Stimulated activated naive CD8-positive, alpha-beta T cell treated with anti-CD3 and anti-CD28 coated beads, Interleukin-15, amount 100 ng/mL, for 72 hours (primary cell): ENCODE results near the gene NEDD4.

Experiments
- ATAC-seq: fragments of 150-1000 bp; cut with Tn5 transposase; 2 replicates; pipeline ENCODE4 v1.10.0; 2021; ENCODE audit warnings: mild to moderate bottlenecking, moderate library complexity
- DNase-seq, 2 donors: peaks; one replicate each; pipeline ENCODE4 v3.0.0; 2021 to 2022
- H3K27ac Mint-ChIP-seq, 2 donors: one replicate each; pipeline ENCODE4 v1.8.0; 2022; ENCODE audit warnings: mild to moderate bottlenecking in 2 of 2, mixed read lengths in 2 of 2, moderate library complexity in 2 of 2
- H3K27me3 Mint-ChIP-seq: one replicate; pipeline ENCODE4 v1.8.0; 2022; ENCODE audit warnings: mixed read lengths
- H3K4me1 Mint-ChIP-seq: one replicate; pipeline ENCODE4 v1.8.0; 2022; ENCODE audit warnings: mild to moderate bottlenecking, mixed read lengths
- H3K4me3 Mint-ChIP-seq, 2 donors: one replicate each; pipeline ENCODE4 v1.8.0; 2022; ENCODE audit warnings: mild to moderate bottlenecking in 2 of 2, mixed read lengths in 2 of 2, moderate library complexity in 1 of 2
- H3K9me3 Mint-ChIP-seq, 2 donors: one replicate each; pipeline ENCODE4 v1.8.0; 2022; ENCODE audit warnings: mixed read lengths in 2 of 2

NEDD4 gene

DNA sequence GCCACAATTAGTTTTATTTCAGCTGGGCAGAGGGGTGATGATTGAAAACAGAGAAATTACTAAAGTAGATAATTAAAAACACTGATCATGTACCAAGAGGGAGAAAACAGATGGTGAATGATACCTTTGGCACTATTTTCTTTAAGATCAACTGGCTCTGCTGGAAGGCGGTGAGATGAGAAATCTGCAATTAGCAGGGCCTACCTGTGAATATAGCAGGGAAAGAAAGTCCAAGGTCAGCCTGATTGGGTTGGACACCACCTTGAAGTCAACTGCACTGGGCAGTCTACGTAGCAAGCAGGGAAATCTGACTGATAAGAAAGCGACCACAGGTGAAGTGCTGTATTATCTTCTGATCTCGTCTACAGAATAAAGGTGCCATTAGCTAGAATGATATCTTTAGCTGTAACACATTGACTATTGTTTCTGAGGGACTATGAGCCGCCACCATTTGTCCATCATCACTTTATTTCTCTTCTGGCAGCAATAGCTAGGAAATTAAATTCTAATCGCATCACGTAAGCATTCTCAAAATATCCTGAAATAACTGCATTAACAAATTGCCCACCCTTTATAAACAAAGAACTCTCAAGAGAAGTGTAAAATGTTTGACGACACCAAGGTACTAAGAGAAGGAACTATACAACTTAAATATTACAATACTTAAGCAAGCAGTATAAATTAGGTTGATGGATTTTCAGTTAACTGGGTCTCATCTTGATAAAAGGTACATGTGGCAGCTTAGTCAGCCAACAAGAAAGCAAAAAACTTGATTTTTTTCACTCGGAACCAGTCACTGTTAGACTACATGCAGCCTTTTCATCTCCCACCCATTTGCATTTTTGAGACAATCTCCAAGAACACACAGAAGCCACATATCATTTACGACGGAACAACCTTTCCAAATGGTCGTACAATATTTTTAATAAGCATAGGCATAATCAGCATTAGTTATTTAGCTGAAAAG lies 1.3 kb downstream of the NEDD4 start:
- DNase-seq, result no peak
- ATAC-seq, result no peak
- H3K27ac Mint-ChIP-seq, result peak overlapping the region; percentile 20 to 77
- peaks cover 29% of the 10 kb centered on the region for H3K4me1 Mint-ChIP-seq
- H3K4me3 Mint-ChIP-seq, result peak overlapping the region; percentile 93 to 97
- no peaks in the 10 kb centered on the region for H3K9me3 Mint-ChIP-seq
- H3K27me3 Mint-ChIP-seq, result peaks cover 17% of the 10 kb centered on the region

DNA sequence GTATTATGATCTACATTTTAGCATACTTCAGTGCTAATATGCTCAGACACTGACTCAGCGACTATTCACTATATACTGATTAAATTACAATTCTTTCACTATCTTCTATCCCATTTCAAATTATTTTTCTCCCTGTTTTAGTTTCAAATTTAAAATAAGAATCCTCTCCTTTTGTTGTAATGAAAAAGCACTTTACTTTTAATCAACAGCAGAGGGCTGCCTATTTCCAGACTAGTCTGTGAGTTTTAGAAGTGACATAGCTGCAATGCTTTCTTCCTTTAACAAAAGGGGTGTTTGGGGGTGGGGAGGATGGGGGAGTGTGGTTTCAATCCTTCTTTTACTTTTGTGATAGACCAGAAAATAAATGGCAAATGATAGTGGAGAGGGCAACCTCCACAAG lies 2.4 kb downstream of the NEDD4 start:
- ATAC-seq (no peak), DNase-seq (no peak)
- H3K4me3 Mint-ChIP-seq, result no peak overlapping the region
- H3K27me3 Mint-ChIP-seq, result peaks cover 6% of the 10 kb centered on the region
- H3K9me3 Mint-ChIP-seq, result no peaks in the 10 kb centered on the region
- no peak overlapping the region for H3K27ac Mint-ChIP-seq
- H3K4me1 Mint-ChIP-seq, result peaks cover 24% of the 10 kb centered on the region

DNA sequence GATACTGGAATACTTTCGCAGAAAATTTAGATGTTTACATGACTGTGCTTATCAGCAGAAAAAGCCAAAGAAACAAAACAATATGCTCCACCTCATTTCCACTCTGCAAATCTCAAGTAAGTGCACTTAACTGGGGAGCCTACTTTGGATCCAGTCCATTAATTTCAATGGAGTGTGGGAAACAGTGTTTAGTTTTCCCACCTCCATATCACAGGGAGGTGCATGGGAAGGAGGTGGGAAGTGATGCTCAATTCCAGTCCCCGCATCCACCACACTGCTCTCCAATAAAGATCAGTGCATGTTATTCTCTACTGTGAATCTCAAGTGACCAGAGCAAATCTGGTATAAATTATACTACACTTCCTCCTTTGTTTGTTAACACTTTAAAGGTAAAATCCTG lies 2.9 kb downstream of the NEDD4 start:
- Mint-ChIP-seq H3K27me3 (peaks cover 1% of the 10 kb centered on the region), H3K4me3 (no peak overlapping the region), H3K27ac (no peak overlapping the region), H3K9me3 (no peaks in the 10 kb centered on the region), H3K4me1 (peaks cover 24% of the 10 kb centered on the region)
- ATAC-seq (no peak), DNase-seq (no peak)

DNA sequence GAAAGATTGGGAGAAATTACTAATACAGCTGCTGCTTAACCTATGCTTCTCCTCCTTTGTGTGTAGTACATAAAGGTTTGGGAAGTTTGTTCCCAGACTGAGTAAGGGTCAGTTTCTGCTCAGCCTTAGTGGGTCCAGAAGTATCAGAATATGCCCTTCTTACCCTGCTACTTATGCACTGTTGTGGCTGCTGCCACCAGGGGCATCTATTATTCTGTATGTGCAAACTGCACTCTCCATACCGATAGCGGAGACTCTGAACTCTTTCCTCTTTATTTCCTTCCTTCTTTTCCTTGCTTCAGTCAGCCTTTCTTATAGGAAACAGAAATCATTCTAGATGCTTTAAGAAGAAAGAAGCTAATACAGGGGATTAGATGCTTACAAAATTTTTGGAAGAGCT lies 4.0 kb downstream of the NEDD4 start:
- Mint-ChIP-seq H3K9me3 (no peaks in the 10 kb centered on the region), H3K4me3 (no peak overlapping the region)

DNA sequence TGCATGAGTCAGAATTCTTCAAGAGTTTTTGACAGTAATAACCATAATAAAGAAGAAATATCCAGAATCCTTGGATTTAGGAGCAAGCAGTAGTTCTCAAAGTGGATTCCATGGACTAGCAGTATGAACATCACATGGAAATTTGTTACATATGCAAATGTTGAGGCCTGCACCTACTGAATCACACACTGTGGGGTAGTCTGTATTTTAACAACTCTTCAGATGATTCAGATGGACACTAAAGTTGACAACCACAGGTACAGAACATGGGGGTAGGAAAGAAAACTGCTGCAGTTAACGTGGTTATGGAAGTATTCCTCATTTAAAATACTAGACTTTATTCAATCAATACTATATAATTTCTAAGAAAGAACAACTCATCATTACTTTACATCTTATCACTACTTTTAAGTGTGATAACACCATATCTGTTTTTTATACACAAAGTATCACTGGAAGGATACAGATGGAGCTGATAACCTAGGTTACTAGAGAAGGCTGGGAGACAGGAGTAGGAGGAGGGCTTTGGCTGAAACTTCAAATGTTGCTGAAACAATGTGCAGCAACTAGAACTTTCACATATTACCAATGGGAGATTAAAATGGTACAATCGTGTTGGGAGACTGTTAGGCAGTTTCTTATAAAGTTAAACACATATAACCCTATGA lies 11.7 kb downstream of the NEDD4 start:
- Mint-ChIP-seq H3K27ac (no peak overlapping the region), H3K9me3 (no peaks in the 10 kb centered on the region), H3K27me3 (no peaks in the 10 kb centered on the region), H3K4me1 (peaks cover 10% of the 10 kb centered on the region), H3K4me3 (no peak overlapping the region)
- ATAC-seq, result peak; percentile 74
- no peak for DNase-seq

More for the DNA sequence above, 4.0 kb downstream of the NEDD4 start:
- H3K27ac Mint-ChIP-seq, result no peak overlapping the region
- H3K27me3 Mint-ChIP-seq, result no peaks in the 10 kb centered on the region
- DNase-seq (no peak), ATAC-seq (no peak)
- H3K4me1 Mint-ChIP-seq, result peaks cover 24% of the 10 kb centered on the region

DNA sequence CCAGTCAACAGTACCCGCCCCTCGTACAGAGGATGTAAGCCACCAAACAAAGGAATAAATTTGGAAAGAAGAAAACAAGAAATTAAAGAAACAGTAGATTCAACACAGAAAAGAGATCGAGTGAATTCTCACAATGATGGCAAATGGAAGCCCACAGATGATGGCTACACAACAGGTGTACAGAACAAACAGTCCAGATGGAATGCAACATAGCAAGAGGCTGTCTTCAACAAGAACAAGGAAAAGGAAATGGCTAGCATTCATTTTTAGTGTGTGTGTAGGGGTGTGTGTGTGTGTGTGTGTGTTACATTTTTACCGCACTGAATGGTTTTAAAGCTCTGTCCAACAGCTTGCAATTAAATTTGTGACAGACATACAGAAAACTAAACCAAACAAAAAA lies 12.9 kb downstream of the NEDD4 start:
- DNase-seq, result no peak
- H3K9me3 Mint-ChIP-seq, result no peaks in the 10 kb centered on the region
- no peak for ATAC-seq
- peak overlapping the region in 1 of 2 donors; percentile 21 for H3K27ac Mint-ChIP-seq
- no peaks in the 10 kb centered on the region for H3K27me3 Mint-ChIP-seq
- peaks cover 10% of the 10 kb centered on the region for H3K4me1 Mint-ChIP-seq
- no peak overlapping the region for H3K4me3 Mint-ChIP-seq

DNA sequence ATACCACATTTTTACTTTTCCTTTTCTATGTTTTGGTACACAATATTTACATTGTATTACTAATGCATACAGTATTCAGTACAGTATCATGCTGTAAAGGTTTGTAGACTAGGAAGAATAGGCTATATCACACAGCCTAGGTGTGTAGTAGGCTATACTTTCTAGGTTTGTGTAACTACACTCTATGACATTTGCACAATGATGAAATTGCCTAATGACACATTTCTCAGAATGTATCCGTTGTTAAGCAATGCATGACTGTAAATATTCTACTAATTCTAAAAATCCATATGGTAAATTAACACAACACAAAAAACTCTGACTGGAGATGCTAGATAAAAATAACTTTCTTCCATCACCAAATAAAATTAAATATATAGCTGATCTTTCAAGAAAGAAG lies 16.2 kb downstream of the NEDD4 start:
- ATAC-seq (no peak), DNase-seq (no peak)
- Mint-ChIP-seq H3K27me3 (no peaks in the 10 kb centered on the region), H3K9me3 (peaks cover 0 to 10% of the 10 kb centered on the region in 2 donors), H3K4me1 (peaks cover 10% of the 10 kb centered on the region), H3K4me3 (no peak overlapping the region), H3K27ac (no peak overlapping the region)

DNA sequence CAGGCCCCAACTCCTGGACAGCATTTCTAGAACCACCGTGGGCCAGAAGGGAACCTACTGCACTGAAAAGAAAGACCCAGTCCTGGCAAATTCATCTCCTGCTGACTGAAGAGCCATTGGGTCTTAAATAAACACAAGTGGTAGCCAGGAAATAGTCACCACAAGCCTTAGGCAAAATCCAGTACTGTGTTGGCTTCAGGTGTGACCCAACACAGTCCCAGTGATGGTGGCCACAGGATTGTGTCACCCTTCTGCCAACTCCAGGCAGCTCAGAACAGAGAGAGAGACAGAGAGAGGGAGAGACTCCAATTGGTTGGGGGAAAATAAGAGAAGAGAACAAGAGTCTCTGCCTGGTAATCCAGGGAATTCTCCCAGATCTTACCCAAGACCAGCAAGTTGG lies 23.1 kb downstream of the NEDD4 start:
- Mint-ChIP-seq H3K4me3 (no peak overlapping the region), H3K4me1 (no peaks in the 10 kb centered on the region), H3K27me3 (no peaks in the 10 kb centered on the region), H3K27ac (no peak overlapping the region), H3K9me3 (peaks cover 0 to 10% of the 10 kb centered on the region in 2 donors)
- ATAC-seq, result no peak
- no peak for DNase-seq

DNA sequence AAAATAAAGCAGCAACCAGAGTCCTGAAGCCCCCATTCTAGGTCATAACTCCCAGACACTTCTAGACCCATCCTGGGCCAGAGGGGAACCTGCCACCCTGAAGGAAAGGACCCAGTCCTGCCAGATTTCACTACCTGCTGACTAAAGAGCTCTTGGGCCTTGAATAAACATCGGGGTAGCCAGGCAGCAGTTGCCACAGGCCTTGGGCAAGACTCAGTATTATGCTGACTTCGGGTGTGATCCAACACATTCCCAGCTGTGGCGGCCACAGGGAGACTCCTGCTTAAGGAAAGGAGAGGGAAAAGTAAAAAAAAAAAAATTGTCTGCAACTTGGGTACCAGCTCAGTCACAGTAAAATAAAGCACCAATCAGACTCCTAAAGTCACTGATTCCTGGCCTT lies 23.8 kb downstream of the NEDD4 start:
- no peaks in the 10 kb centered on the region for H3K27me3 Mint-ChIP-seq
- no peak for ATAC-seq
- no peak overlapping the region for H3K4me3 Mint-ChIP-seq
- no peak overlapping the region for H3K27ac Mint-ChIP-seq
- no peak for DNase-seq
- peaks cover 0 to 10% of the 10 kb centered on the region in 2 donors for H3K9me3 Mint-ChIP-seq
- H3K4me1 Mint-ChIP-seq, result no peaks in the 10 kb centered on the region

DNA sequence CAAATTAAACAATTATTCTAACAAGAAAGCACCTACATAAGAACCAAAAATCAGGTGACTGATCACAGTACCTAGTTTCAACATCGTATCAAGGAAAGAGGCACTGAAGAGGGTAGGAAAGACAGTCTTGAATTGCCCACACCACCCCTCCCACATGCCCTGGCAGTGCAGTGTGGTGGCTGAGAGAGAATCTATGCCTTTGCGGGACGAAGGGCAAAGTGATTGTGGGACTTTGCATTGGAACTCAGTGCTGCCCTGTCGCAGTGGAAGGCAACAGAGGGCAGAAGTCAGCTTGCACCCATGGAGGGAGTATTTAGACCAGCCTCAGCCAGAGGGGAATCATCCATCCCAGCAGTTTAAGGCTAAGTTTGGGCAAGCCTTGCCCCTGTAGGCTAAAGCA lies 24.5 kb downstream of the NEDD4 start:
- Mint-ChIP-seq H3K4me3 (no peak overlapping the region), H3K27ac (no peak overlapping the region), H3K9me3 (peaks cover 0 to 5% of the 10 kb centered on the region in 2 donors), H3K4me1 (no peaks in the 10 kb centered on the region), H3K27me3 (no peaks in the 10 kb centered on the region)
- DNase-seq, result no peak
- ATAC-seq, result no peak

DNA sequence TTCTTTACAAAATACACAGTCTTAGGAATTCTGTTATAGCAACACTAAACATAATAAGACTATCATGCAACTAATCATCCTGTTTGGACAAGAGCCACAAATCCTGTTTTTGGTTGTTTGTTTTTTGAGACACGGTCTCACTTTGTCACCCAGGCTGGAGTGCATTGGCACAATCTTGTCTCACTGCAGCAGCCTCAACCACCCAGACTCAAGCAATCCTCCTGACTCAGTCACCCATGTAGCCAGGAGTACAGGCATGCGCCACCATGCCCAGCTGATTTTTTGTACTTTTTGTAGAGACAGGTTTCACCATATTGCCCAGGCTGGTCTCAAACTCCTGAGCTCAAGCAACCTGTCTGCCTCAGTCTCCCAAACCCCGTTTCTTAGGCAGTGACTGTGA lies 28.3 kb downstream of the NEDD4 start:
- Mint-ChIP-seq H3K4me3 (no peak overlapping the region), H3K9me3 (no peaks in the 10 kb centered on the region), H3K4me1 (no peaks in the 10 kb centered on the region), H3K27ac (peak overlapping the region in 1 of 2 donors; percentile 43), H3K27me3 (no peaks in the 10 kb centered on the region)
- no peak for ATAC-seq
- DNase-seq, result no peak

DNA sequence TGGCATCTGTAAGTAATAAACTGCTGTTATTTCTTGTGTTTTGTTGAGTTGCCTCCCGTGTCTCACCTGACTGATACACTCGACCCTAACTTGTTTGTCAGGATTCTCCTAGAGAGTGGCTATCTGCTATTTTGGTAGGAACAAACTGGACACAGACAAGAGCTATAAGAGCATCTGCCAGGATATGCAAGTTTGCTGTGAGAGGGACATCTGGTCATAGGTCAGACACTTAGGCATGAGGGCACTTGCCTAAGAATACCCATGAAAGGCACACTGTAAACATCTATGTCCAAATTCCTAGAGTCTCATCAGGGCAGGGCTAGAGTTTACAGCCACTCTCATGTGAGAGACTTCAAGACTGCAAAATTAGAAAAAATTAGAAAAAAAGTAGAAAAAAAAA lies 32.5 kb downstream of the NEDD4 start:
- no peak for DNase-seq
- H3K4me3 Mint-ChIP-seq, result no peak overlapping the region

DNA sequence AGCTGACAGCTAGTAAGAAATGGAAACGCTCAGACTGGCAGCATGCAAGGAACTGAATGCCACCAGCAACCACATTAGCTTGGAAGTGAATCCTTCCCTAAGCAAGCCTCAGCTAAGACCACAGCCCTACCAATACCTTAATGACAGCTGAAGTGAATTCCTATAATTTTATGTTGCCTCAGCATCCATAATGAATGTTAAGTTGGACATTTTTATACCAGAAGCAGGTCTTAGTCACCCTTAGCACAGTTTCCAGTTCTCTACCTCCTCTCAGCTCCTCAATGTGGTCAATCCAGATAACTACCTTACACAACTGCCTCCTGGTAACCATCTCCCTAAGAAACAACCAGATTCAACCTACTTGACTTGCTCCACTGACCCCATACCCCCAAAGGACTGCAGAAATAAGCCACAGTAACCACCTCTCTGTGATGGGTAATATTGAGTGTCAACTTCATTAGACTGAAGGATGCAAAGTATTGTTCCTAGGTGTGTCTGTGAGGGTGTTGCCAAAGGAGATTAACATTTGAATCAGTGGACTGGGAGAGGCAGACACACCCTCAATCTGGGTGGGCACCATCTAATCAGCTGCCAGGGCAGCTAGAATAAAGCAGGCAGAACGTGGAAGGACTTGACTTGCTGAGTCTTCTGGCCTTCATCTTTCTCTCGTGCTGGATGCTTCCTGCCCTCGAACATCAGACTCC lies 33.5 kb downstream of the NEDD4 start:
- no peak overlapping the region for H3K27ac Mint-ChIP-seq
- no peak for ATAC-seq

More for the DNA sequence above, 32.5 kb downstream of the NEDD4 start:
- ATAC-seq, result no peak
- Mint-ChIP-seq H3K27ac (no peak overlapping the region), H3K9me3 (no peaks in the 10 kb centered on the region), H3K27me3 (no peaks in the 10 kb centered on the region), H3K4me1 (no peaks in the 10 kb centered on the region)

DNA sequence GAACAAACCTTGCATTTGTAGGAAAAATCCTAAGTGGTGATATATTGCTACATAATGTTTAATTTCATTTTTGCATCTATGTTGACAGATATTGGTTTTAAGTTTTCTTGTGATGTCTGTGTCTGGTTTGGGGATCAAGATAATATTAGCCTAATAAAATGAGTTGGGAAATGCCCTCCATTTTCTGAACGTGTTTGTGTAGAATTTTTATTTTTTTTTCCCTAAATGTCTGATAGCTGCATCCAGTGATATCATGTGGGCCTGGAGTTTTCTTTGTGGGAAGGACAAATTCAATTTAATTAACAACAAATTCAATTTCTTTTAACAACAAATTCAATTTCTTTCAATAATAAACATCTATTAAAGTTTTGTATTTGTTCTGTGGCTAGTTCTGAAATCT lies 35.1 kb downstream of the NEDD4 start:
- Mint-ChIP-seq H3K27me3 (no peaks in the 10 kb centered on the region), H3K9me3 (no peaks in the 10 kb centered on the region), H3K4me1 (no peaks in the 10 kb centered on the region), H3K4me3 (no peak overlapping the region), H3K27ac (no peak overlapping the region)
- DNase-seq, result no peak
- no peak for ATAC-seq

More for the DNA sequence above, 33.5 kb downstream of the NEDD4 start:
- H3K27me3 Mint-ChIP-seq, result no peaks in the 10 kb centered on the region
- no peaks in the 10 kb centered on the region for H3K4me1 Mint-ChIP-seq
- H3K4me3 Mint-ChIP-seq, result no peak overlapping the region
- no peak for DNase-seq
- H3K9me3 Mint-ChIP-seq, result no peaks in the 10 kb centered on the region

DNA sequence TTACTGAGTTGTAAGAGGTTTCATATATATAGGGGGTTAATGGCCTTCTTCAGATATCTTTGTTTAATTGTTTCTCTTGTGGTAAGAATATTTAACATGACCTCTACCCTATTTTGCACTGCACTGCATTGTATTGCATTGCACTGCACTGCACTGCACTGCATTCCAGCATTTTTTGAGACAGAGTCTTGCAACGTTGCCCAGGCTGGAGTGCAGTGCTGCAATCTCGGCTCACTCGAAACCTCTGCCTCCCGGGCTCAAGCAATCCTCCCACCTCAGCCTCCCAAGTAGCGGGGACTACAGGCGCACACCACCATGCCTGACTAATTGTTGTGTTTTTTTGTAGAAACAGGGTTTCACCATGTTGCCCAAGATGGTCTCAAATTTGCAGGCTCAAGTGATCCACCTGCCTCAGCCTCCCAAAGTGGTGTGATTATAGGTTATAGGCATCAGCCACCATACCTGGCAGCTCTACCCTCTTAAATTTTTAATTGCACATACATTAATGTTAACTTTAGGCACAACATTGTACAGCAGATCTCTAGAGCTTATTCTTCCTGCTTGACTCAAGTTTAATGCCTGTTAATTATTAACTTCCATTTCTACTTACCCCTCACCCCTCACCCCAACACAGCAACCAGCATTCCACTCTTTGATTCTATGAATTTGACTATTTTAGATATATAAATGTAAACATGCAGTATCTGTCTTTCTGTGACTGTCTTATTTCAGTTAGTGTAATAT lies 38.4 kb downstream of the NEDD4 start:
- no peak for DNase-seq
- no peaks in the 10 kb centered on the region for H3K9me3 Mint-ChIP-seq
- H3K27me3 Mint-ChIP-seq, result no peaks in the 10 kb centered on the region
- no peak for ATAC-seq
- H3K27ac Mint-ChIP-seq, result no peak overlapping the region
- H3K4me1 Mint-ChIP-seq, result no peaks in the 10 kb centered on the region
- H3K4me3 Mint-ChIP-seq, result no peak overlapping the region
